HG02981 (cell line): ENCODE results near the gene CRYZL1.
A peak's percentile ranks its signal among the peaks of the same experiment; 100 is the strongest.

Experiments
- ATAC-seq: cut with Tn5 transposase; IDR thresholded peaks from one replicate; pipeline ENCODE4 v1.9.1; 2021; ENCODE audit warnings: mild to moderate bottlenecking, moderate library complexity; ENCODE audit not compliant: unreplicated experiment

CRYZL1 gene

DNA sequence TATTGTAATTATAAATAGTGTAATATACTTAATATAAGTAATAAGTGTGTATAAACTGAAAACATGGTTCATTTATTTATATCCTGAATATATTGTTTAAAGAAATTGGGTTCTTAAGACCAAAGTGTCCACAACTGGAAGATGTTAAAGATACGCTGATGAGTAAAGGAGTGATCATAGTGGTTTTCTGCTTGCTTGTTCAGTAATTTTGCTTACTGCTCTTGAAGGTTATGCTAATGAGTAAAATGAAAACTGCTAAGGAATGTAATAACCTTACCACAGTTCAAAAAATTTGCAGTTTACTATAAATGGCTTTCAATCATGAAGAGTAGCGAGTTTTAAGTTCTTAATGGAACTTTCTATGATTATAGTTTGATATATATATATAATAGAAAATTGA, 75.0 kb downstream of the CRYZL1 start:
- no peak for ATAC-seq

DNA sequence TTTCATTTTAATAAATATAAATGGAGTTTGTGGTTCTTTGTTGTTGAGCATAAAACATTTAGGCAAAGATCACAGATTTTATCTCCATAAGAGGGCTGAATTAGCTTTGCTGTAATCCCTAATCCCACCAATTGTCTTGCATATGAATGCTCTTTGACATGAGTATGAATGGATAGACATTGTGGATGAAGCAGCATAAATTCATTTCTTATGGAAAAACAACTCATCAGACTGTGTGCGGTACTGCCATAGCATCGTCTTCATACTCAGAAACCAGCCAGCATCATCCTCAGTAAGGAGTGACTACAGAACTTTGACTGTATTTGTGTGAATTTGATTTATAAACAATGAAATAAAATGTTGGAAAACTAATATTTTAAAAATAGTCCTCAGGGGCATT, 79.2 kb downstream of the CRYZL1 start:
- ATAC-seq, result no peak

DNA sequence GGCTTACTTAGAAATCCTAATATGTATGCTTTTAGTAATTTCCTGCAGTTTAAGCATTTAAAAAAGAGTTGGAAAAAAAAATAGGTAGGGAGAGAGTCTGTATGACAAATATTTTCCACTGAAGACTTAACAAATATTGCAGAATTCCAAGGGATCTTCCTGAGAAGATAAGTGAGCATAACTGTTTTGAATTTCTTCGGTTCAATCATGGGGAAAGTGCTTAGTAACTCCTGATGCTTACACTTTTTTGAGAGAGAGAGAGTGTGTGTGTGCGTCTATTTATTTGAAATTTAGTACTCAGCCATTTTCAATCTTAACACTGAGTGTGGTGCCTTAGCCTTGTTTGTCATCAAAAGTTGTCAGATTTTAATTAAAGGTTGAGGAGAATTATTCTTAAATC, 80.2 kb downstream of the CRYZL1 start:
- ATAC-seq, result no peak

DNA sequence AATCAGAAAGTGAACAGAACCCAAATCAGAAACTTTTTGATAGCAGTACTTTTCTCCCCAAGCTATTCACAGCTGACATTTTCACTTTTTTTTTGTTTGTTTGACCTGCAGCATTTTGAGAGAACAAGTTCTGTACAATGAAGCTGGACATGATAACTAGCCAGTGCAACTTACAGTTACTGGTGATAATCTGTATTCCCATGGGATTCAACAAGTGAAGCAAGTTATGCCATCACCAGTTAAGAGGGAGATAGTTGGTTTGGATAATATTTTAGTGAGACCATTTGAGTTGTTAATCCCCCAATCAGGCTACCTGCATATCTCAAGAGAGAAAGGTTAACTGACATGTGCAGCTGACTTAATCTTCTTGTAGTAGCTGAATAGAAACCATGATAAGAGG, 80.6 kb downstream of the CRYZL1 start:
- ATAC-seq, result no peak

DNA sequence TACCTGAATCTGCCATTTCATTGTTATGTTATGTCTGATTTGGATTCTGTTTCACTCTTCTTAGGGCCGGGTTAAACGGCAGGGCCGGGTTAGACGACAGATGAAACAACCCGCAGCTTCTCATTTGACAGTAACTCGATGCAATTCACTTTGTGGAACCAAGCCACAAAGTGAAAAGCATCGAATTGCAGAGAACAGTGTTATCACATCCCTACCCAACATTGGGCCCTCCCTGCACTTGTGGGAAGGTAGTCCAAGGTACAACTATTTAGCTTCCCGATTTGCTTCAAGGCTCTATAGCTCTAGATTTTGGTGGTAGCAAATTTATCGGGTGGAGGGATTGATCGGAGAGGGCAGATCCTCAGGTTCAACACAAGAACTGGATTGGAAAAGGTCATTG, 81.7 kb downstream of the CRYZL1 start:
- no peak for ATAC-seq

DNA sequence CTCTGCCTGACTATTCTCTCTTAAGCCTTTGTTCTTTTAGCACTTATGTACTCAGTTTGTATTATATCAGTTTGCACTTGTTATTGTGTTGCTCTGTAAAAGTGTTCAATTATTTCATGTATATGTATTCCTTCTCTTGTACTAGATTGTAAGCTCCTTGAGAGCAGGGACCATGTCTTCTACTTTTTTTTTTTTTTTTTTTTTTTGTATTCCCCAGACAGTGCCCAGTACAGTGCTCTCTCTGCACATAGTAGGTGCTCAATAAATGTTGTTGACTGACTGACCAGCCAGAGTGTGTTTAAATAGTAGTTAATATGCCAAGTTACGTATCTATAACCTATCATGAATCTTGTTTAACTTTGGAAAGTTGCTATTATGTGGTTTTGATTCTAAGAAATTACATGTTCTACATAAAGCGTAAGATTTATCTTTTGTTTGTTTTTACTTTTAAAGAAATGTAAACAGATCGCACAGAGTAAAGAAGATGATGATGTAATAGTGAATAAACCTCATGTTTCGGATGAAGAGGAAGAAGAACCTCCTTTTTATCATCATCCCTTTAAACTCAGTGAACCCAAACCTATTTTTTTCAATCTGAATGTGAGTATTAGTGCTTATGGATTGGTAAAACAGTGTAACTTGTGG, 82.6 kb downstream of the CRYZL1 start:
- no peak for ATAC-seq

DNA sequence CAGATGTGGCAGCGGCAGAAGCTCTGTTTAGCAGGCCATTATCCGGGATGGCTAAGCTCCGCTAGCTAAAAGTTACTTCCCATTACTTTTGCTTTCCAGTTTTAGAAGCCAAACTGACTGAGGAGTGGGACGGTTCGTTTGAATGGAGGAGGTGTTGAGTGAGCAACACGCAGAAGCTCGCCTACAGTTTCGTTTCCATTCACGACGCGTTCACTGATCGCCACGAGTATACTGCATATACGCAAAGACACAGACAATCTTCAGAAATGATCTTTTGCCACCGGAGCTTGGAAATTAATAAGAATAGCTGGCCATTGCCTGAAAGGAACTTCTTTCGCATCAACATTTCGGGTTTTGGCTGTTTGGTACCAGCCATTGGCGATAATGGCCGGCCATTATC, 84.1 kb downstream of the CRYZL1 start:
- ATAC-seq, result no peak

DNA sequence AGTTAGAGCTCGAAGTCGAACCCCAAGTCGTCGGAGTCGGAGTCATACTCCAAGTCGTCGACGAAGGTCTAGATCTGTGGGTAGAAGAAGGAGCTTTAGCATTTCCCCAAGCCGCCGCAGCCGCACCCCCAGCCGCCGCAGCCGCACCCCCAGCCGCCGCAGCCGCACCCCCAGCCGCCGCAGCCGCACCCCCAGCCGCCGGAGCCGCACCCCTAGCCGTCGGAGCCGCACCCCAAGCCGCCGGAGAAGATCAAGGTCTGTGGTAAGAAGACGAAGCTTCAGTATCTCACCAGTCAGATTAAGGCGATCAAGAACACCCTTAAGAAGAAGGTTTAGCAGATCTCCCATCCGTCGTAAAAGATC, 86.6 kb downstream of the CRYZL1 start:
- no peak for ATAC-seq

DNA sequence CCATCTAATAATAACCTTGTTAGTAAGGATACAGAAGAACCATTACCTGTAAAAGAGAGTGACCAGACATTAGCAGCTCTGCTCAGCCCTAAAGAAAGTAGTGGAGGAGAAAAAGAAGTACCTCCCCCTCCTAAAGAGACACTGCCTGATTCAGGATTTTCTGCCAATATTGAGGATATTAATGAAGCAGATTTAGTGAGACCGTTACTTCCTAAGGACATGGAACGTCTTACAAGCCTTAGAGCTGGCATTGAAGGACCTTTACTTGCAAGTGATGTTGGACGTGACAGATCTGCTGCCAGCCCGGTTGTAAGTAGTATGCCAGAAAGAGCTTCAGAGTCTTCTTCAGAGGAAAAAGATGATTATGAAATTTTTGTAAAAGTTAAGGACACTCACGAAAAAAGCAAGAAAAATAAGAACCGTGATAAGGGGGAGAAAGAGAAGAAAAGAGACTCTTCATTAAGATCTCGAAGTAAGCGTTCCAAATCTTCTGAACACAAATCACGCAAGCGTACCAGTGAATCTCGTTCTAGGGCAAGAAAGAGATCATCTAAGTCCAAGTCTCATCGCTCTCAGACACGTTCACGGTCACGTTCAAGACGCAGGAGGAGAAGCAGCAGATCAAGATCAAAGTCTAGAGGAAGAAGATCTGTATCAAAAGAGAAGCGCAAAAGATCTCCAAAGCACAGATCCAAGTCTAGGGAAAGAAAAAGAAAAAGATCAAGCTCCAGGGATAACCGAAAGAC, 87.1 kb downstream of the CRYZL1 start:
- ATAC-seq, result no peak

DNA sequence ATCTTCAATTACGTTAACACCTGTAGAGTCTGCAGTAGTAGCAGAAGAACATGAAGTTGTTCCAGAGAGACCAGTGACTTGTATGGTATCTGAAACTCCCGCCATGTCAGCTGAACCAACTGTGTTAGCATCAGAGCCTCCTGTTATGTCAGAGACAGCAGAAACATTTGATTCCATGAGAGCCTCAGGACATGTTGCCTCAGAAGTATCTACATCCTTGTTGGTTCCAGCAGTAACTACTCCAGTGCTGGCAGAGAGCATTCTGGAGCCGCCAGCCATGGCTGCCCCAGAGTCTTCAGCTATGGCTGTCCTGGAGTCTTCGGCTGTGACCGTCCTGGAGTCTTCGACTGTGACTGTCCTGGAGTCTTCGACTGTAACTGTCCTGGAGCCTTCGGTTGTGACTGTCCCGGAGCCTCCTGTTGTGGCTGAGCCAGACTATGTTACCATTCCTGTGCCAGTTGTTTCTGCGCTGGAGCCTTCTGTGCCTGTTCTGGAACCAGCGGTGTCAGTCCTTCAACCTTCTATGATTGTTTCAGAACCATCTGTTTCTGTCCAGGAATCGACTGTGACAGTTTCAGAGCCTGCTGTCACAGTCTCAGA, 88.4 kb downstream of the CRYZL1 start:
- no peak for ATAC-seq

DNA sequence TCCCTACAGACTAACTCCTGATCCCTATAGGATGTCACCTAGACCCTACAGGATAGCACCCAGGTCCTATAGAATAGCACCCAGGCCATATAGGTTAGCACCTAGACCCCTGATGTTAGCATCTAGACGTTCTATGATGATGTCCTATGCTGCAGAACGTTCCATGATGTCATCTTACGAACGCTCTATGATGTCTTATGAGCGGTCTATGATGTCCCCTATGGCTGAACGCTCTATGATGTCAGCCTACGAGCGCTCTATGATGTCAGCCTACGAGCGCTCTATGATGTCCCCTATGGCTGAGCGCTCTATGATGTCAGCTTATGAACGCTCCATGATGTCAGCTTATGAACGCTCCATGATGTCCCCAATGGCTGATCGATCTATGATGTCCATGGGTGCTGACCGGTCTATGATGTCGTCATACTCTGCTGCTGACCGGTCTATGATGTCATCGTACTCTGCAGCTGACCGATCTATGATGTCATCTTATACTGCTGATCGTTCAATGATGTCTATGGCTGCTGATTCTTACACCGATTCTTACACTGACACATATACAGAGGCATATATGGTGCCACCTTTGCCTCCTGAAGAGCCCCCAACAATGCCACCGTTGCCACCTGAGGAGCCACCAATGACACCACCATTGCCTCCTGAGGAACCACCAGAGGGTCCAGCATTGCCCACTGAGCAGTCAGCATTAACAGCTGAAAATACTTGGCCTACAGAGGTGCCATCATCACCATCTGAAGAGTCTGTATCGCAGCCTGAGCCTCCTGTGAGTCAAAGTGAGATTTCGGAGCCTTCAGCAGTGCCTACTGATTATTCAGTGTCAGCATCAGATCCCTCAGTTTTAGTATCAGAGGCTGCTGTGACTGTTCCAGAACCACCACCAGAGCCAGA, 89.2 kb downstream of the CRYZL1 start:
- no peak for ATAC-seq

DNA sequence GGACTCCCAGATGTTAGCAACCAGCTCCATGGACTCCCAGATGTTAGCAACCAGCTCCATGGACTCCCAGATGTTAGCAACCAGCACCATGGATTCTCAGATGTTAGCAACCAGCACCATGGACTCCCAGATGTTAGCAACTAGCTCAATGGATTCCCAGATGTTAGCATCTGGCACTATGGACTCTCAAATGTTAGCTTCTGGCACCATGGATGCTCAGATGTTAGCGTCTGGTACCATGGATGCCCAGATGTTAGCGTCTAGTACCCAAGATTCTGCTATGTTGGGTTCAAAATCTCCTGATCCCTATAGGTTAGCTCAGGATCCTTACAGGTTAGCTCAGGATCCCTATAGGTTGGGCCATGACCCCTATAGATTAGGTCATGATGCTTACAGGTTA, 89.9 kb downstream of the CRYZL1 start:
- no peak for ATAC-seq

DNA sequence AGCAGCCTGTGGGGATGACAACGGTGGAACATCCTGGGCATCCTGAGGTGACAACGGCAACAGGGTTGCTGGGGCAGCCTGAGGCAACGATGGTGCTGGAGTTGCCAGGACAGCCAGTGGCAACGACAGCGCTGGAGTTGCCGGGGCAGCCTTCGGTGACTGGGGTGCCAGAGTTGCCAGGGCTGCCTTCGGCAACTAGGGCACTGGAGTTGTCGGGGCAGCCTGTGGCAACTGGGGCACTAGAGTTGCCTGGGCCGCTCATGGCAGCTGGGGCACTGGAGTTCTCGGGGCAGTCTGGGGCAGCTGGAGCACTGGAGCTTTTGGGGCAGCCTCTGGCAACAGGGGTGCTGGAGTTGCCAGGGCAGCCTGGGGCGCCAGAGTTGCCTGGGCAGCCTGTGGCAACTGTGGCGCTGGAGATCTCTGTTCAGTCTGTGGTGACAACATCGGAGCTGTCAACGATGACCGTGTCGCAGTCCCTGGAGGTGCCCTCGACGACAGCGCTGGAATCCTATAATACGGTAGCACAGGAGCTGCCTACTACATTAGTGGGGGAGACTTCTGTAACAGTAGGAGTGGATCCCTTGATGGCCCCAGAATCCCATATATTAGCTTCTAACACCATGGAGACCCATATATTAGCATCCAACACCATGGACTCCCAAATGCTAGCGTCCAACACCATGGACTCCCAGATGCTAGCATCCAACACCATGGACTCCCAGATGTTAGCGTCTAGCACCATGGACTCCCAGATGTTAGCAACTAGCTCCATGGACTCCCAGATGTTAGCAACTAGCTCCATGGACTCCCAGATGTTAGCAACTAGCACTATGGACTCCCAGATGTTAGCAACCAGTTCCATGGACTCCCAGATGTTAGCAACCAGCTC, 90.5 kb downstream of the CRYZL1 start:
- no peak for ATAC-seq

DNA sequence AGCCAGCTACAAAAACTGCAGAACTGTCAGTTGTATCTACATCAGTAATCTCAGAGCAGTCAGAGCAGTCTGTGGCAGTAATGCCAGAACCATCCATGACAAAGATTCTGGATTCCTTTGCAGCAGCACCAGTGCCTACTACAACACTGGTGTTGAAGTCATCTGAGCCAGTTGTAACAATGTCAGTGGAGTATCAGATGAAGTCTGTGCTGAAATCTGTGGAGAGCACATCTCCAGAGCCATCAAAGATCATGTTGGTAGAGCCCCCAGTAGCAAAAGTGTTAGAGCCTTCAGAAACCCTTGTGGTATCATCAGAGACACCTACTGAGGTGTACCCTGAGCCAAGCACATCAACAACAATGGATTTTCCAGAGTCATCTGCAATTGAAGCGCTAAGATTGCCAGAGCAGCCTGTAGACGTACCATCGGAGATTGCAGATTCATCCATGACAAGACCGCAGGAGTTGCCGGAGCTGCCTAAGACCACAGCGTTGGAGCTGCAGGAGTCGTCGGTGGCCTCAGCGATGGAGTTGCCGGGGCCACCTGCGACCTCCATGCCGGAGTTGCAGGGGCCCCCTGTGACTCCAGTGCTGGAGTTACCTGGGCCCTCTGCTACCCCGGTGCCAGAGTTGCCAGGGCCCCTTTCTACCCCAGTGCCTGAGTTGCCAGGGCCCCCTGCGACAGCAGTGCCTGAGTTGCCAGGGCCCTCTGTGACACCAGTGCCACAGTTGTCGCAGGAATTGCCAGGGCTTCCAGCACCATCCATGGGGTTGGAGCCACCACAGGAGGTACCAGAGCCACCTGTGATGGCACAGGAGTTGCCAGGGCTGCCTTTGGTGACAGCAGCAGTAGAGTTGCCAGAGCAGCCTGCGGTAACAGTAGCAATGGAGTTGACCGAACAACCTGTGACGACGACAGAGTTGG, 91.4 kb downstream of the CRYZL1 start:
- no peak for ATAC-seq

DNA sequence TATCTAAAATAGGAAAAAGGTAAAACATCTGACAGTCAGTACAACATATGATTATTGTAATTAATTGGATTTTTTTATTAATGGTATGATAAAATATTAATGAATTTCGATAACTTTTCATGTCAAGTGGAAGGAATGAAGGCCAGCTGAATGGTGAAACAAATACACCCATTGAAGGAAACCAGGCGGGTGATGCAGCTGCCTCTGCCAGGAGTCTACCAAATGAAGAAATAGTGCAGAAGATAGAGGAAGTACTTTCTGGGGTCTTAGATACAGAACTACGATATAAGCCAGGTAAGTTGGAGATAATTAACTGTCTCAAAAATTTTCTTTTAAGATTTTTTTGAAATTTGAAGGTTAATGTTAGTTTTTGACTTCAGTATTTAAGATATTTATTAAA, 95.5 kb downstream of the CRYZL1 start:
- ATAC-seq, result no peak

DNA sequence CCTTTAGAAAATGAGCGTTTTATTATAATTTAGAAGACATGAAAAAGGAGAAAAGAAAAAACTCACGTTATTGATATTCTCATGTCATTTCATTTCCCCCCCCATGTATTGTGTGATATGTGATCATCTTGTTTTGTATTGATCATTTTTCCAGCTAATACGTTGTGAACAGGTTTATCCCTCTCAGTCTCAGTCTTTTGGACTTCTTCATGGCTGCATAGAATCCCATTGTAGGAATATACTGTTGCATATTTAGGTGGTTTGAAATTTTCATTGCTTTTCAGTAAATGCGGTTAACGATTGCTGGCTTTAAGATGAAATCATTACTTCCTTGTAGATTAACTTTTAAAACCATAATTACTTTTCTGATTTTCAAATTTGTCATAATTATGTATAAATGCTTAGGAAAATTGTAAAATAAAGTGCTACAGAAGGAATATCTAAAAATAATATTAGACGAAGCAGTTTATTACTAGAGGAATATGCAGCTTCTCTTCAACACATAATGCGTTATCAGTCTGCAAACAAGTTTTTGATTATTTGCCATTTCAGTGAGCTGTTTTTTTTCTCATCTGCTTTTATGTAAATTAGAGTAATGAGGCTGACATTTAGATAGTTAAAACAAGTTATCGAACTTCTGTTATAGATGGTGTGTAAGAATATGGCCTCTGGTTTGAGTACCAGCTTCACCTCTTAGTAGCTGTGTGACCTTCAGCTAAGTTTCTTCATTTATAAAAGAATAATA, 96.9 kb downstream of the CRYZL1 start:
- no peak for ATAC-seq

DNA sequence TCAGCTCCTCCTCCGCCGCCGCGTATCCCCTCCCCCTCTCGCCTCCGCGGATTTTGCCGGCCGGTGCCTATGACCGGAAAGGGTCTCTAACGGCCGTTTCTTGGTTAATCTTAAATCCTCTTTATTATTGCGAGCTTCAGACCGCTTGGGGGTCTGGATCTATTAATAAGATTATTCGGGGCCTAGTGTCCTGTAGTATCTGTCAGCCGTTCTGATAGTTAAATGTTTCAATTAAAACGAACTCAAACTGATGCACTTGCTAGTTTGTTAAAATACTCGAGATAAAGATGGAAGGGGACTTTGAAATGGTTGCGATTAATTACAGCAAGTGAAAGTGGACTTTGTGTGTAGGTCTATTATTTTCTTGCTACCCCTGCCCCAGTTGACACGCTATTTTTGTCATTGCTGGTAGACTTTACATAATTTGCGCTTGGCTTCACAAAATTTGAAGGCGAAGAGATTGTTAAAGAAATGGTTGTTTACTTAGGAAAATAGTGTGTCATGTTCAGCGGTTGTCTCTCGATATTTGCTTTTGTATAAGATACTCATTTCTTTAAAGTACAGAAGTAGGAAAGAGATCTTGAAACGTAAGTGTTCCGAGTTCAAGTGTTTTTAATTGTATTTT, 97.9 kb downstream of the CRYZL1 start:
- peak; percentile 13 for ATAC-seq
